Type B pancreatic cell (in vitro differentiated cells): Measurements from ENCODE around the gene RPS2. TPM values are rescaled to one million over a fixed set of nuclear protein-coding genes. Genes with fewer than 3 reads are reported as not detected.
"Not testable (repeated sequence)": the region's sequence is repeated elsewhere in the genome, so short reads cannot be mapped to it uniquely, and the experiment has no call there.

Experiments used
- DNase-seq: peaks from one replicate; pipeline ENCODE4 v3.0.0; 2021; ENCODE audit warnings: mixed read lengths; ENCODE audit not compliant: unreplicated experiment; ENCODE audit errors: extremely low spot score
- H3K27ac Mint-ChIP-seq: 2 replicates; pipeline ENCODE4 v1.8.0; 2021; ENCODE audit warnings: mild to moderate bottlenecking, mixed read lengths
- H3K27me3 Mint-ChIP-seq: 2 replicates; pipeline ENCODE4 v1.8.0; 2021; ENCODE audit warnings: mixed read lengths
- H3K36me3 Mint-ChIP-seq: 2 replicates; pipeline ENCODE4 v1.8.0; 2021; ENCODE audit warnings: mixed read lengths
- H3K4me1 Mint-ChIP-seq: one replicate; pipeline ENCODE4 v1.8.0; 2021; ENCODE audit warnings: mixed read lengths; ENCODE audit not compliant: unreplicated experiment
- H3K4me3 Mint-ChIP-seq: 2 replicates; pipeline ENCODE4 v1.8.0; 2021; ENCODE audit warnings: mild to moderate bottlenecking, mixed read lengths
- H3K9me3 Mint-ChIP-seq: 2 replicates; pipeline ENCODE4 v1.8.0; 2021; ENCODE audit warnings: mixed read lengths
- total RNA-seq: library from RNA; stranded (reverse); gene quantifications from 2 replicates; pipeline ENCODE4 v1.2.1, GENCODE V29; 2021; ENCODE audit warnings: low replicate concordance
- TF ChIP-seq, protein P1 (sequence below): fragments of 200-600 bp; sonication (generic); conservative IDR thresholded peaks from 2 replicates; pipeline ENCODE4 v1.5.0; 2021; ENCODE audit warnings: antibody characterized with exemption, mild to moderate bottlenecking

Gene RPS2
- total RNA-seq, 1 donor from 2014 or later, result 3,035 TPM

DNA sequence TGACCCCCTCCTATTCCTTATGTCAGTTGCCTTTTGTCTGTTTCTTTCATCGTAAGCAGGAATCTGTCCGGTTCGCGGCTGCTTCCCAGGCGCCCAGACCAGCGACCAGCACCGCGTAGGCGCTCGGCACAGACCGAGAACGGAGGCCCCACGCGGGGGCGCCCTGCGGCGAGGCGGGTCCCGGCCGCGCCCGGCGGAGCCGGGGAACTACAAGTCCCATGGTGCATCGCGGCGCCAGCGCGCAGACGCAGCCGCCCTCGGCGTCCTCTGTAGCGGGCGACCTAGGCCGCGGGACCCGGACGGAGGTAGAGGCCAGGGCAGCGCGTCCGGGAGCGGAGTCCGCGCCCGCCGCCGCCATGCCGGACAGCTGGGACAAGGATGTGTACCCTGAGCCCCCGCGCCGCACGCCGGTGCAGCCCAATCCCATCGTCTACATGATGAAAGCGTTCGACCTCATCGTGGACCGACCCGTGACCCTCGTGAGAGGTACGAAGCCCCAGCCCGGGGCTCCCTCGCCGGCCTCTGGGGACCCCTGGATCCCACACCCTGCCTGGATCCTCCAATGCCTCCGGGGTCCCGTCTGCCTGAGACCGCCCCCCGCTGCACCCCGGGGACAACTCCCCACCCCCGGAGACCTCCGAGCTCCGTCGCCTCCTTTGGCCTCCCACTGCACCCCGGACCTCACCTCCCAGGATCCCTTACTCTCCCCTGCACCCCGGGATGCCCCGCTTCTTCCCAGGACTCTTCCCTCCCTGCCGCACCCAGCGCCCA lies 5.2 kb downstream of the RPS2 start, which contains the start of gene NDUFB10:
TSS of gene NDUFB10 (plus strand) at position 270 of the 771 bp plus-strand sequence. CDS start at position 357, 87 bp downstream.
- H3K27ac Mint-ChIP-seq, result peak within 1 kb of the TSS; percentile 89
- peaks cover 13% of the 10 kb centered on the region for H3K36me3 Mint-ChIP-seq
- peak within 1 kb of the TSS; percentile 96 for H3K4me3 Mint-ChIP-seq
- no peaks in the 10 kb centered on the region for H3K9me3 Mint-ChIP-seq
- TF ChIP-seq, protein P1, sequence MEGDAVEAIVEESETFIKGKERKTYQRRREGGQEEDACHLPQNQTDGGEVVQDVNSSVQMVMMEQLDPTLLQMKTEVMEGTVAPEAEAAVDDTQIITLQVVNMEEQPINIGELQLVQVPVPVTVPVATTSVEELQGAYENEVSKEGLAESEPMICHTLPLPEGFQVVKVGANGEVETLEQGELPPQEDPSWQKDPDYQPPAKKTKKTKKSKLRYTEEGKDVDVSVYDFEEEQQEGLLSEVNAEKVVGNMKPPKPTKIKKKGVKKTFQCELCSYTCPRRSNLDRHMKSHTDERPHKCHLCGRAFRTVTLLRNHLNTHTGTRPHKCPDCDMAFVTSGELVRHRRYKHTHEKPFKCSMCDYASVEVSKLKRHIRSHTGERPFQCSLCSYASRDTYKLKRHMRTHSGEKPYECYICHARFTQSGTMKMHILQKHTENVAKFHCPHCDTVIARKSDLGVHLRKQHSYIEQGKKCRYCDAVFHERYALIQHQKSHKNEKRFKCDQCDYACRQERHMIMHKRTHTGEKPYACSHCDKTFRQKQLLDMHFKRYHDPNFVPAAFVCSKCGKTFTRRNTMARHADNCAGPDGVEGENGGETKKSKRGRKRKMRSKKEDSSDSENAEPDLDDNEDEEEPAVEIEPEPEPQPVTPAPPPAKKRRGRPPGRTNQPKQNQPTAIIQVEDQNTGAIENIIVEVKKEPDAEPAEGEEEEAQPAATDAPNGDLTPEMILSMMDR, result peak; percentile 64
- H3K4me1 Mint-ChIP-seq, result peaks cover 21% of the 10 kb centered on the region
- DNase-seq, result peak; percentile 94
- no peaks in the 10 kb centered on the region for H3K27me3 Mint-ChIP-seq

- no peak for DNase-seq
- peaks cover 17% of the 10 kb centered on the region for H3K4me1 Mint-ChIP-seq
- peak overlapping the region; percentile 96 for H3K4me3 Mint-ChIP-seq
- H3K36me3 Mint-ChIP-seq, result peaks cover 9% of the 10 kb centered on the region
- no peaks in the 10 kb centered on the region for H3K27me3 Mint-ChIP-seq
- no peak overlapping the region for H3K27ac Mint-ChIP-seq
- no peaks in the 10 kb centered on the region for H3K9me3 Mint-ChIP-seq
- TF ChIP-seq, protein P1, result no peak
Measured at GRCh38 chr16:1958715-1959268, 5.8 kb downstream of the RPS2 start.

GRCh38 chr16:1958143-1958491 lies 6.5 kb downstream of the RPS2 start:
- H3K4me3 Mint-ChIP-seq, H3K9me3 Mint-ChIP-seq, H3K27ac Mint-ChIP-seq, H3K36me3 Mint-ChIP-seq, H3K27me3 Mint-ChIP-seq, DNase-seq: not testable (repeated sequence)
- H3K4me1 Mint-ChIP-seq, result peaks cover 12% of the 10 kb centered on the region

- not testable (repeated sequence) for H3K27ac Mint-ChIP-seq, H3K4me3 Mint-ChIP-seq, H3K36me3 Mint-ChIP-seq, H3K9me3 Mint-ChIP-seq, DNase-seq, H3K27me3 Mint-ChIP-seq
- peaks cover 12% of the 10 kb centered on the region for H3K4me1 Mint-ChIP-seq
Measured at GRCh38 chr16:1957434-1958142, 7.0 kb downstream of the RPS2 start.

DNA sequence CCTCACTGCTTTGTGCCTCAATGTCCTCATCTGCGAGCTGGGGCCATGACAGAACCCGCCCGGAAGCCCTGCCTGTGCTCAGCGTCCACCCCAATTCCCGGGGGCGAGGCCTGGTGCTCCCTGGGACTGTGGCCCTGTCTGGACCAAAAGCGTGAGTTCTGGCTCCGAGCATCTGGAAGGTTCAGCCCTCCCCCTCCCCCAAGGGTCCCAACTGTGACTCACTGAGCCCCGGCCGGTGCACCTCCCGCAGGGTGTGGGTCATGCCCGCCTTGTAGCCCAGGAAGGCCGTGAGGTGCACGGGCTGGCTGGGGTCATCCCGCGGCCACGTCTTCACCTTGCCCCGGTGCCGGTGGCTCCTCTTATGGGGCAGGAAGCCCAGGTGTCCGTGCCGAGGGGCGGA lies 10.9 kb downstream of the RPS2 start:
- Mint-ChIP-seq H3K27me3 (no peaks in the 10 kb centered on the region), H3K27ac (no peak overlapping the region), H3K36me3 (no peaks in the 10 kb centered on the region), H3K4me3 (no peak overlapping the region), H3K9me3 (no peaks in the 10 kb centered on the region), H3K4me1 (no peaks in the 10 kb centered on the region)
- DNase-seq, result no peak
- TF ChIP-seq, protein P1, result no peak

- TF ChIP-seq, protein P1, result no peak
Measured at GRCh38 chr16:1950559-1950958, 14.1 kb downstream of the RPS2 start.

More at GRCh38 chr16:1950559-1950958, 14.1 kb downstream of the RPS2 start:
- H3K4me3 Mint-ChIP-seq, result no peak overlapping the region
- no peaks in the 10 kb centered on the region for H3K36me3 Mint-ChIP-seq
- no peaks in the 10 kb centered on the region for H3K27me3 Mint-ChIP-seq
- H3K27ac Mint-ChIP-seq, result no peak overlapping the region
- H3K9me3 Mint-ChIP-seq, result no peaks in the 10 kb centered on the region
- no peak for DNase-seq
- no peaks in the 10 kb centered on the region for H3K4me1 Mint-ChIP-seq
